Stomach (tissue), 9 donors: ENCODE measurements around the gene SHISA4. TPM values are rescaled to one million over a fixed set of nuclear protein-coding genes. Genes with fewer than 3 reads are reported as not detected.
"Not testable (repeated sequence)": the region's sequence is repeated elsewhere in the genome, so short reads cannot be mapped to it uniquely, and the experiment has no call there.

Experiments
- DNase-seq, 2 donors: peaks; one replicate each; pipeline versions ENCODE4 v3.0.0 to v3.0.0-alpha.2; 2013 to 2019
- H3K27ac ChIP-seq, 5 donors: fragments of 200-600 bp in 4 of 5; sonication (generic) in 4 of 5; one replicate each; pipeline ENCODE4 v1.5.1; 2013 to 2019; ENCODE audit warnings: mild to moderate bottlenecking in 1 of 5, moderate library complexity in 1 of 5
- H3K27me3 ChIP-seq, 3 donors: fragments of 200-600 bp; sonication (generic); one replicate each; pipeline ENCODE4 v1.5.1; 2017 to 2019; ENCODE audit warnings: mixed run types in 1 of 3
- H3K36me3 ChIP-seq, 4 donors: fragments of 200-600 bp; sonication (generic); 1 replicate in 3 of 4; 2 replicates in 1 of 4; pipeline ENCODE4 v1.5.1; 2016 to 2019
- H3K4me1 ChIP-seq, 4 donors: fragments of 200-600 bp; sonication (generic); one replicate each; pipeline ENCODE4 v1.5.1; 2016 to 2019
- H3K4me3 ChIP-seq, 4 donors: fragments of 200-600 bp; sonication (generic) in 3 of 4; one replicate each; pipeline ENCODE4 v1.5.1; 2016 to 2019; ENCODE audit warnings: mild to moderate bottlenecking in 1 of 4
- H3K9me3 ChIP-seq, 4 donors: fragments of 200-600 bp; sonication (generic); one replicate each; pipeline ENCODE4 v1.5.1; 2016 to 2019
- CTCF ChIP-seq, 7 experiments: fragments of 450-650 bp in 4 of 7; fragments of 200-600 bp in 3 of 7; sonication (generic) in 3 of 7; IDR thresholded peaks; one replicate each; pipeline ENCODE4 v1.5.1; 2016 to 2019; ENCODE audit warnings: antibody characterized with exemption in 7 of 7, control low read depth in 2 of 7, mild to moderate bottlenecking in 1 of 7
- EP300 ChIP-seq: sonication (generic); formaldehyde crosslinking; IDR thresholded peaks from one replicate; pipeline ENCODE4 v1.6.1; 2017; ENCODE audit warnings: antibody characterized with exemption
- POLR2A ChIP-seq, 4 donors: fragments of 450-650 bp; IDR thresholded peaks; one replicate each; pipeline ENCODE4 v1.6.1; 2016; ENCODE audit warnings: antibody characterized with exemption in 4 of 4, control low read depth in 2 of 4, mild to moderate bottlenecking in 1 of 4, moderate library complexity in 1 of 4
- POLR2AphosphoS5 ChIP-seq, 3 donors: sonication (generic); formaldehyde crosslinking; IDR thresholded peaks; one replicate each; pipeline ENCODE4 v1.6.1; 2016; ENCODE audit warnings: antibody characterized with exemption in 3 of 3
- WGBS, 5 donors: extraction: QIAGEN DNeasy Blood & Tissue Kit in 3 of 5; methylation state at CpG; one replicate each; pipeline versions ENCODE4 v1.1.5 to v1.1.7; 2013 to 2018; 5-methylcytosine and 5-hydroxymethylcytosine counted together
- intact Hi-C: fragments of 100-400 bp; cut with DNase I; formaldehyde crosslinking; loops from one replicate; pipeline ENCODE4 v1.15.1; 2023; ENCODE audit warnings: low total_unique reads
- polyA plus RNA-seq, 3 donors: library from polyadenylated mRNA; stranded (reverse); fragments of 200-250 nt; gene quantifications; one replicate each; pipeline ENCODE4 v1.2.3, GENCODE V29; 2013
- total RNA-seq, 5 donors: library from RNA; depleted of rRNA; stranded (reverse); fragments of >200 nt; gene quantifications; one replicate each; pipeline versions ENCODE4 v1.1.0 to v1.2.3, GENCODE V29; 2014 to 2016
- donor health status: healthy with polysubstance abuse.
- donor health status: Bipolar disorder and iron deficiency.
- donor health status: healthy.

The SHISA4 gene
- total and polyA plus RNA-seq, 8 donors: 0.87 to 33.3 (median 13.3) TPM

GRCh38 chr1:201848230-201848629, 40.5 kb upstream of the SHISA4 start:
- no peak overlapping the region for H3K27ac ChIP-seq
- WGBS, 5 donors: 95 to 98% (median 96%) methylated on average over 6 of the region's 6 CpGs
- no peaks in the 10 kb centered on the region for H3K27me3 ChIP-seq
- TF ChIP-seq POLR2AphosphoS5 (IDR thresholded peaks at IDR 0.05) (no peak), EP300 (no peak), CTCF (IDR thresholded peaks at IDR 0.05) (no peak), POLR2A (IDR thresholded peaks at IDR 0.05) (no peak)
- H3K9me3 ChIP-seq: no peaks in the 10 kb centered on the region
- H3K4me3 ChIP-seq: no peak overlapping the region
- peaks cover 0 to 23% (median 13%) of the 10 kb centered on the region in 4 donors for H3K4me1 ChIP-seq
- intact Hi-C loops: no loop called here
- no peak for DNase-seq
- peaks cover 17 to 57% (median 55%) of the 10 kb centered on the region in 4 donors for H3K36me3 ChIP-seq

- peaks cover 0 to 23% (median 13%) of the 10 kb centered on the region in 4 donors for H3K4me1 ChIP-seq
- no peak overlapping the region for H3K4me3 ChIP-seq
- intact Hi-C loops: no loop called here
- H3K9me3 ChIP-seq: no peaks in the 10 kb centered on the region
- TF ChIP-seq POLR2A (IDR thresholded peaks at IDR 0.05) (no peak), POLR2AphosphoS5 (IDR thresholded peaks at IDR 0.05) (no peak), EP300 (no peak), CTCF (IDR thresholded peaks at IDR 0.05) (no peak)
- H3K27ac ChIP-seq: peak overlapping the region in 3 of 5 donors; percentile 15 to 60 (median 40)
- H3K27me3 ChIP-seq: no peaks in the 10 kb centered on the region
- 59 to 86% (median 86%) methylated on average over 2 of the region's 2 CpGs for WGBS, 5 donors
- peaks cover 30 to 70% (median 68%) of the 10 kb centered on the region in 4 donors for H3K36me3 ChIP-seq
- DNase-seq: no peak
Measured at GRCh38 chr1:201849372-201850052, 39.2 kb upstream of the SHISA4 start.

- peaks cover 0 to 23% (median 13%) of the 10 kb centered on the region in 4 donors for H3K4me1 ChIP-seq
- no peak overlapping the region for H3K4me3 ChIP-seq
- peak in 1 of 2 donors; percentile 48 for DNase-seq
- WGBS, 5 donors: 4 to 28% (median 14%) methylated on average over 1 of the region's 1 CpG
- H3K27me3 ChIP-seq: no peaks in the 10 kb centered on the region
- TF ChIP-seq CTCF (IDR thresholded peaks at IDR 0.05) (no peak), EP300 (no peak), POLR2A (IDR thresholded peaks at IDR 0.05) (no peak), POLR2AphosphoS5 (IDR thresholded peaks at IDR 0.05) (no peak)
- H3K9me3 ChIP-seq: no peaks in the 10 kb centered on the region
- peaks cover 34 to 75% (median 73%) of the 10 kb centered on the region in 4 donors for H3K36me3 ChIP-seq
- intact Hi-C loops: no loop called here
- H3K27ac ChIP-seq: peak overlapping the region in 3 of 5 donors; percentile 15 to 60 (median 40)
Measured at GRCh38 chr1:201850053-201850397, 38.7 kb upstream of the SHISA4 start.

GRCh38 chr1:201851949-201852348, 36.7 kb upstream of the SHISA4 start:
- no peak for DNase-seq
- Histone ChIP-seq H3K27ac (no peak overlapping the region), H3K27me3 (no peaks in the 10 kb centered on the region), H3K4me1 (peaks cover 0 to 18% (median 12%) of the 10 kb centered on the region in 4 donors), H3K9me3 (no peaks in the 10 kb centered on the region), H3K36me3 (peaks cover 52 to 95% (median 93%) of the 10 kb centered on the region in 4 donors), H3K4me3 (no peak overlapping the region)
- 77 to 94% (median 90%) methylated on average over 1 of the region's 1 CpG for WGBS, 5 donors
- TF ChIP-seq CTCF (IDR thresholded peaks at IDR 0.05) (no peak), POLR2A (IDR thresholded peaks at IDR 0.05) (no peak), POLR2AphosphoS5 (IDR thresholded peaks at IDR 0.05) (no peak), EP300 (no peak)
- intact Hi-C loops: no loop called here

GRCh38 chr1:201856722-201857121, 32.0 kb upstream of the SHISA4 start:
- peaks cover 78 to 99% (median 97%) of the 10 kb centered on the region in 4 donors for H3K36me3 ChIP-seq
- H3K4me1 ChIP-seq, DNase-seq, H3K4me3 ChIP-seq, H3K27me3 ChIP-seq, H3K9me3 ChIP-seq, H3K27ac ChIP-seq, intact Hi-C loops: not testable (repeated sequence)
- 88 to 100% (median 98%) methylated on average over 2 of the region's 2 CpGs for WGBS, 5 donors
